K562 (cell line): ENCODE results near the gene TANC1. TPM values are rescaled to one million over a fixed set of nuclear protein-coding genes. Genes with fewer than 3 reads are reported as not detected.

Experiments used
- ATF3 ChIP-seq, 2 experiments: fragments of 450-650 bp in 1 of 2; sonication (generic) in 1 of 2; formaldehyde crosslinking in 1 of 2; IDR thresholded peaks in 1 of 2; conservative IDR thresholded peaks in 1 of 2; 2 replicates each; pipeline versions ENCODE4 v1.6.1 to v1.8.1; 2016 to 2023; ENCODE audit warnings: mild to moderate bottlenecking in 2 of 2, moderate library complexity in 2 of 2, inconsistent platforms in 1 of 2, missing genetic modification reagents in 1 of 2
- CEBPG ChIP-seq, 3 experiments: fragments of 200-800 bp in 1 of 3; sonication (Bioruptor generic) in 1 of 3; sonication (generic) in 1 of 3; formaldehyde crosslinking in 1 of 3; IDR thresholded peaks in 2 of 3; conservative IDR thresholded peaks in 1 of 3; 2 replicates each; pipeline versions ENCODE4 v1.6.1 to v1.8.0; 2016 to 2022; ENCODE audit warnings: missing compliant biosample characterization in 2 of 3, missing genetic modification characterization in 2 of 3, mild to moderate bottlenecking in 1 of 3, missing genetic modification reagents in 1 of 3
- CTBP1 ChIP-seq: fragments of 450-650 bp; IDR thresholded peaks from 2 replicates; pipeline ENCODE4 v1.6.1; 2016; ENCODE audit warnings: borderline replicate concordance
- DLX4 ChIP-seq: fragments of 250-450 bp; sonication (Bioruptor Pico); IDR thresholded peaks from 2 replicates; pipeline ENCODE4 v1.6.1; 2021; ENCODE audit warnings: mild to moderate bottlenecking
- HMG20B ChIP-seq: fragments of 250-450 bp; sonication (Bioruptor Pico); IDR thresholded peaks from 2 replicates; pipeline ENCODE4 v1.5.0; 2021; ENCODE audit warnings: mild to moderate bottlenecking
- JUND ChIP-seq, 2 experiments: IDR thresholded peaks; 2 replicates in 1 of 2; 3 replicates in 1 of 2; pipeline ENCODE4 v1.6.1; 2011; ENCODE audit warnings: borderline replicate concordance in 2 of 2, low read depth in 2 of 2, low read length in 2 of 2, improper control_type of control experiment in 1 of 2, missing biosample characterization in 1 of 2, missing genetic modification characterization in 1 of 2, missing genetic modification reagents in 1 of 2
- MTA1 ChIP-seq: fragments of 450-650 bp; IDR thresholded peaks from 2 replicates; pipeline ENCODE4 v1.6.1; 2017; ENCODE audit warnings: borderline replicate concordance
- RBBP5 ChIP-seq: fragments of 200-600 bp; sonication (generic); IDR thresholded peaks from 2 replicates; pipeline ENCODE4 v1.6.1; 2012; ENCODE audit warnings: borderline replicate concordance, mild to moderate bottlenecking, low read length, control low read depth, inconsistent platforms; ENCODE audit not compliant: insufficient read depth, poor library complexity, severe bottlenecking
- SIX5 ChIP-seq, 2 experiments: IDR thresholded peaks; 2 replicates each; pipeline ENCODE4 v1.6.1; 2011; ENCODE audit warnings: low read length in 2 of 2, borderline replicate concordance in 1 of 2, low read depth in 1 of 2, mild to moderate bottlenecking in 1 of 2, moderate library complexity in 1 of 2; ENCODE audit not compliant: insufficient read depth in 1 of 2
- TARDBP ChIP-seq: fragments of 450-650 bp; IDR thresholded peaks from 2 replicates; pipeline ENCODE4 v1.6.1; 2016
- polyA plus RNA-seq, 8 experiments: library from polyadenylated mRNA; depleted of rRNA in 4 of 8; stranded (reverse) in 5 of 8; unstranded in 3 of 8; fragments of >200 nt; fragmentation: Nextera tagmentation in 2 of 8; fragmentation: Illumina TruSeq in 1 of 8; extraction: Ambion mirVana in 2 of 8; extraction: Trizol in 1 of 8; gene quantifications; 2 replicates each; pipeline versions ENCODE4 v1.2.1 to v1.2.3, GENCODE V29; 2011 to 2014; ENCODE audit warnings: inconsistent platforms in 1 of 8, missing spikeins in 1 of 8
- total RNA-seq, 7 experiments: library from RNA; depleted of rRNA in 6 of 7; stranded (reverse); fragments of >200 nt in 6 of 7; fragmentation: Illumina TruSeq in 2 of 7; extraction: Trizol in 2 of 7; gene quantifications; 2 replicates each; pipeline versions ENCODE4 v1.2.1 to v1.2.3, GENCODE V29; 2011 to 2021; ENCODE audit warnings: low replicate concordance in 1 of 7
- TF ChIP-seq, protein P1 (sequence below): fragments of 200-800 bp; sonication (Bioruptor generic); IDR thresholded peaks from 2 replicates; pipeline ENCODE4 v1.6.1; 2017; ENCODE audit warnings: missing genetic modification characterization, missing compliant biosample characterization
- TF ChIP-seq, protein P2 (sequence below): sonication (generic); formaldehyde crosslinking; IDR thresholded peaks from 2 replicates; pipeline ENCODE4 v1.8.1; 2023; ENCODE audit warnings: missing genetic modification reagents, mild to moderate bottlenecking, borderline replicate concordance

The TANC1 gene
- total and polyA plus RNA-seq, 9 of the 15 experiments (the other 6 are each of a cell fraction or from before 2014, with no cell fraction given), result under 0.01 to 0.20 (median 0.07) TPM; not detected in 1

DNA sequence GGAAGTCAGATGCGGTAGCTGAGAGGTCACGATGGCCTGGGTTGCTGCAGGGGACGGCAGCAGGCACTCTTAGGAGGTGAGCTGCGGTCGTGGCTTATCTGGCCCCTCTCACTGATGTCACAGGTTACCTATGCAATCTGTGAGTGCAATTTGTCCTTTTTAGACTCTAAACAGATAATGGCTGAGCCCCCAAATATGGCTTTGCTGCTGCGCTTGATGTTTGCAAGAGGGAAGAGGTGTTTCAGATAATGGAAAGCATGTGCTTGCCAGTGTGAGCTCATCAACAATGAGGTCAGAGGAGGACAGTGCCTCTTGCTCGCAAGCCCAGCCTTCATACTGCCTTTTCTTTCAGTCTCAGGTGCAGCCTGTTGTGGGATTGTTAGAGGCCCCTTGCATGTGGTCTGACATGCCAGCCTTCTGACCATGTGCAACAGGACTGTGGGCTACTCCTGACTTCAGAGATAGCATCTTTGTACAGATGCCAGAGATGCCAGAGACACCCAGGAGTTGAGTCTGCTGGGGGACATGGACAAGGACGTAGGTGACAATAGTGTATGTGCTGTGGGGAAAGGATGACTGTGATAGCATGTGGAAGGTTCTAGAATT lies 151.3 kb downstream of the TANC1 start (continued):
- TF ChIP-seq, protein P1, sequence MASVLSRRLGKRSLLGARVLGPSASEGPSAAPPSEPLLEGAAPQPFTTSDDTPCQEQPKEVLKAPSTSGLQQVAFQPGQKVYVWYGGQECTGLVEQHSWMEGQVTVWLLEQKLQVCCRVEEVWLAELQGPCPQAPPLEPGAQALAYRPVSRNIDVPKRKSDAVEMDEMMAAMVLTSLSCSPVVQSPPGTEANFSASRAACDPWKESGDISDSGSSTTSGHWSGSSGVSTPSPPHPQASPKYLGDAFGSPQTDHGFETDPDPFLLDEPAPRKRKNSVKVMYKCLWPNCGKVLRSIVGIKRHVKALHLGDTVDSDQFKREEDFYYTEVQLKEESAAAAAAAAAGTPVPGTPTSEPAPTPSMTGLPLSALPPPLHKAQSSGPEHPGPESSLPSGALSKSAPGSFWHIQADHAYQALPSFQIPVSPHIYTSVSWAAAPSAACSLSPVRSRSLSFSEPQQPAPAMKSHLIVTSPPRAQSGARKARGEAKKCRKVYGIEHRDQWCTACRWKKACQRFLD (CRISPR knock-in tag), result 0 out of 2 replicates have a peak, but pooled peaks have one; percentile 13
- TF ChIP-seq TARDBP (no peak), CEBPG (CRISPR knock-in tag; IDR thresholded peaks at IDR 0.05) (no peak), CEBPG (tag; conservative IDR thresholded peaks at IDR 0.05 in 1 of 2, IDR thresholded peaks at IDR 0.05 in 1 of 2) (peak in 1 of 2 experiments; percentile 40; a peak in 1 of 4 replicates), MTA1 (no peak), JUND (IDR thresholded peaks at IDR 0.05; ENCODE audit: borderline replicate concordance, low read depth, low read length) (peak; percentile 68; the same call in 1 of the 2 replicates), JUND (tag; IDR thresholded peaks at IDR 0.05; ENCODE audit: borderline replicate concordance, low read depth, low read length) (peak; percentile 84), HMG20B (CRISPR knock-in tag) (no peak), ATF3 (IDR thresholded peaks at IDR 0.05) (peak; percentile 82), ATF3 (CRISPR knock-in tag; conservative IDR thresholded peaks at IDR 0.05) (no peak), CTBP1 (peak; percentile 84; the same call in 1 of the 2 replicates), SIX5 (IDR thresholded peaks at IDR 0.05; ENCODE audit: borderline replicate concordance in 1 of 2, insufficient read depth in 1 of 2, low read depth in 1 of 2, low read length in 2 of 2) (no peak), DLX4 (CRISPR knock-in tag) (no peak), RBBP5 (peak; percentile 43)
- TF ChIP-seq, protein P2, sequence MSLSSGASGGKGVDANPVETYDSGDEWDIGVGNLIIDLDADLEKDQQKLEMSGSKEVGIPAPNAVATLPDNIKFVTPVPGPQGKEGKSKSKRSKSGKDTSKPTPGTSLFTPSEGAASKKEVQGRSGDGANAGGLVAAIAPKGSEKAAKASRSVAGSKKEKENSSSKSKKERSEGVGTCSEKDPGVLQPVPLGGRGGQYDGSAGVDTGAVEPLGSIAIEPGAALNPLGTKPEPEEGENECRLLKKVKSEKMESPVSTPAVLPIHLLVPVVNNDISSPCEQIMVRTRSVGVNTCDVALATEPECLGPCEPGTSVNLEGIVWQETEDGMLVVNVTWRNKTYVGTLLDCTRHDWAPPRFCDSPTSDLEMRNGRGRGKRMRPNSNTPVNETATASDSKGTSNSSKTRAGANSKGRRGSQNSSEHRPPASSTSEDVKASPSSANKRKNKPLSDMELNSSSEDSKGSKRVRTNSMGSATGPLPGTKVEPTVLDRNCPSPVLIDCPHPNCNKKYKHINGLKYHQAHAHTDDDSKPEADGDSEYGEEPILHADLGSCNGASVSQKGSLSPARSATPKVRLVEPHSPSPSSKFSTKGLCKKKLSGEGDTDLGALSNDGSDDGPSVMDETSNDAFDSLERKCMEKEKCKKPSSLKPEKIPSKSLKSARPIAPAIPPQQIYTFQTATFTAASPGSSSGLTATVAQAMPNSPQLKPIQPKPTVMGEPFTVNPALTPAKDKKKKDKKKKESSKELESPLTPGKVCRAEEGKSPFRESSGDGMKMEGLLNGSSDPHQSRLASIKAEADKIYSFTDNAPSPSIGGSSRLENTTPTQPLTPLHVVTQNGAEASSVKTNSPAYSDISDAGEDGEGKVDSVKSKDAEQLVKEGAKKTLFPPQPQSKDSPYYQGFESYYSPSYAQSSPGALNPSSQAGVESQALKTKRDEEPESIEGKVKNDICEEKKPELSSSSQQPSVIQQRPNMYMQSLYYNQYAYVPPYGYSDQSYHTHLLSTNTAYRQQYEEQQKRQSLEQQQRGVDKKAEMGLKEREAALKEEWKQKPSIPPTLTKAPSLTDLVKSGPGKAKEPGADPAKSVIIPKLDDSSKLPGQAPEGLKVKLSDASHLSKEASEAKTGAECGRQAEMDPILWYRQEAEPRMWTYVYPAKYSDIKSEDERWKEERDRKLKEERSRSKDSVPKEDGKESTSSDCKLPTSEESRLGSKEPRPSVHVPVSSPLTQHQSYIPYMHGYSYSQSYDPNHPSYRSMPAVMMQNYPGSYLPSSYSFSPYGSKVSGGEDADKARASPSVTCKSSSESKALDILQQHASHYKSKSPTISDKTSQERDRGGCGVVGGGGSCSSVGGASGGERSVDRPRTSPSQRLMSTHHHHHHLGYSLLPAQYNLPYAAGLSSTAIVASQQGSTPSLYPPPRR (CRISPR knock-in tag), result no peak
